ENCODE results near the gene LUZP2.

- no peak for TF ChIP-seq POLR2AphosphoS5 (IDR thresholded peaks at IDR 0.05; ENCODE audit: control insufficient read depth, insufficient read depth, low read depth, low read length)
- TF ChIP-seq CTCF (IDR thresholded peaks at IDR 0.05 in 2 of 3, conservative IDR thresholded peaks at IDR 0.05 in 1 of 3; ENCODE audit: insufficient read depth in 2 of 3, low read depth in 1 of 3, low read length in 3 of 3), result no peak
- no peak for TF ChIP-seq POLR2A (conservative IDR thresholded peaks at IDR 0.05)
- TF ChIP-seq, protein P1, sequence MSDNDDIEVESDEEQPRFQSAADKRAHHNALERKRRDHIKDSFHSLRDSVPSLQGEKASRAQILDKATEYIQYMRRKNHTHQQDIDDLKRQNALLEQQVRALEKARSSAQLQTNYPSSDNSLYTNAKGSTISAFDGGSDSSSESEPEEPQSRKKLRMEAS (CRISPR knock-in tag; IDR thresholded peaks at IDR 0.05), result no peak
- TF ChIP-seq BHLHE40 (IDR thresholded peaks at IDR 0.05; ENCODE audit: low read length), result no peak
- TF ChIP-seq, protein P2, sequence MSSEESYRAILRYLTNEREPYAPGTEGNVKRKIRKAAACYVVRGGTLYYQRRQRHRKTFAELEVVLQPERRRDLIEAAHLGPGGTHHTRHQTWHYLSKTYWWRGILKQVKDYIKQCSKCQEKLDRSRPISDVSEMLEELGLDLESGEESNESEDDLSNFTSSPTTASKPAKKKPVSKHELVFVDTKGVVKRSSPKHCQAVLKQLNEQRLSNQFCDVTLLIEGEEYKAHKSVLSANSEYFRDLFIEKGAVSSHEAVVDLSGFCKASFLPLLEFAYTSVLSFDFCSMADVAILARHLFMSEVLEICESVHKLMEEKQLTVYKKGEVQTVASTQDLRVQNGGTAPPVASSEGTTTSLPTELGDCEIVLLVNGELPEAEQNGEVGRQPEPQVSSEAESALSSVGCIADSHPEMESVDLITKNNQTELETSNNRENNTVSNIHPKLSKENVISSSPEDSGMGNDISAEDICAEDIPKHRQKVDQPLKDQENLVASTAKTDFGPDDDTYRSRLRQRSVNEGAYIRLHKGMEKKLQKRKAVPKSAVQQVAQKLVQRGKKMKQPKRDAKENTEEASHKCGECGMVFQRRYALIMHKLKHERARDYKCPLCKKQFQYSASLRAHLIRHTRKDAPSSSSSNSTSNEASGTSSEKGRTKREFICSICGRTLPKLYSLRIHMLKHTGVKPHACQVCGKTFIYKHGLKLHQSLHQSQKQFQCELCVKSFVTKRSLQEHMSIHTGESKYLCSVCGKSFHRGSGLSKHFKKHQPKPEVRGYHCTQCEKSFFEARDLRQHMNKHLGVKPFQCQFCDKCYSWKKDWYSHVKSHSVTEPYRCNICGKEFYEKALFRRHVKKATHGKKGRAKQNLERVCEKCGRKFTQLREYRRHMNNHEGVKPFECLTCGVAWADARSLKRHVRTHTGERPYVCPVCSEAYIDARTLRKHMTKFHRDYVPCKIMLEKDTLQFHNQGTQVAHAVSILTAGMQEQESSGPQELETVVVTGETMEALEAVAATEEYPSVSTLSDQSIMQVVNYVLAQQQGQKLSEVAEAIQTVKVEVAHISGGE (CRISPR knock-in tag; IDR thresholded peaks at IDR 0.05), result no peak
- TF ChIP-seq ZSCAN29 (IDR thresholded peaks at IDR 0.05), result no peak
- TF ChIP-seq HDAC2 (IDR thresholded peaks at IDR 0.05), result no peak
- no peak for TF ChIP-seq ZNF133 (CRISPR knock-in tag; IDR thresholded peaks at IDR 0.05)
- no peak for TF ChIP-seq ZBTB33 (CRISPR knock-in tag; IDR thresholded peaks at IDR 0.05)
- TF ChIP-seq ELF4 (CRISPR knock-in tag; IDR thresholded peaks at IDR 0.05), result no peak
- TF ChIP-seq, protein P3, sequence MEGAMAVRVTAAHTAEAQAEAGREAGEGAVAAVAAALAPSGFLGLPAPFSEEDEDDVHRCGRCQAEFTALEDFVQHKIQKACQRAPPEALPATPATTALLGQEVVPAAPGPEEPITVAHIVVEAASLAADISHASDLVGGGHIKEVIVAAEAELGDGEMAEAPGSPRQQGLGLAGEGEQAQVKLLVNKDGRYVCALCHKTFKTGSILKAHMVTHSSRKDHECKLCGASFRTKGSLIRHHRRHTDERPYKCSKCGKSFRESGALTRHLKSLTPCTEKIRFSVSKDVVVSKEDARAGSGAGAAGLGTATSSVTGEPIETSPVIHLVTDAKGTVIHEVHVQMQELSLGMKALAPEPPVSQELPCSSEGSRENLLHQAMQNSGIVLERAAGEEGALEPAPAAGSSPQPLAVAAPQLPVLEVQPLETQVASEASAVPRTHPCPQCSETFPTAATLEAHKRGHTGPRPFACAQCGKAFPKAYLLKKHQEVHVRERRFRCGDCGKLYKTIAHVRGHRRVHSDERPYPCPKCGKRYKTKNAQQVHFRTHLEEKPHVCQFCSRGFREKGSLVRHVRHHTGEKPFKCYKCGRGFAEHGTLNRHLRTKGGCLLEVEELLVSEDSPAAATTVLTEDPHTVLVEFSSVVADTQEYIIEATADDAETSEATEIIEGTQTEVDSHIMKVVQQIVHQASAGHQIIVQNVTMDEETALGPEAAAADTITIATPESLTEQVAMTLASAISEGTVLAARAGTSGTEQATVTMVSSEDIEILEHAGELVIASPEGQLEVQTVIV (CRISPR knock-in tag; IDR thresholded peaks at IDR 0.05; ENCODE audit: borderline replicate concordance), result no peak
- no peak for TF ChIP-seq FUS (optimal IDR thresholded peaks at IDR 0.05; ENCODE audit: low read depth, low read length)
- TF ChIP-seq GABPB1 (CRISPR knock-in tag; IDR thresholded peaks at IDR 0.05), result no peak
Measured at GRCh38 chr11:24755260-24755839, 258.5 kb downstream of the LUZP2 start.
